ENCODE data around the gene SORCS2.

DNA sequence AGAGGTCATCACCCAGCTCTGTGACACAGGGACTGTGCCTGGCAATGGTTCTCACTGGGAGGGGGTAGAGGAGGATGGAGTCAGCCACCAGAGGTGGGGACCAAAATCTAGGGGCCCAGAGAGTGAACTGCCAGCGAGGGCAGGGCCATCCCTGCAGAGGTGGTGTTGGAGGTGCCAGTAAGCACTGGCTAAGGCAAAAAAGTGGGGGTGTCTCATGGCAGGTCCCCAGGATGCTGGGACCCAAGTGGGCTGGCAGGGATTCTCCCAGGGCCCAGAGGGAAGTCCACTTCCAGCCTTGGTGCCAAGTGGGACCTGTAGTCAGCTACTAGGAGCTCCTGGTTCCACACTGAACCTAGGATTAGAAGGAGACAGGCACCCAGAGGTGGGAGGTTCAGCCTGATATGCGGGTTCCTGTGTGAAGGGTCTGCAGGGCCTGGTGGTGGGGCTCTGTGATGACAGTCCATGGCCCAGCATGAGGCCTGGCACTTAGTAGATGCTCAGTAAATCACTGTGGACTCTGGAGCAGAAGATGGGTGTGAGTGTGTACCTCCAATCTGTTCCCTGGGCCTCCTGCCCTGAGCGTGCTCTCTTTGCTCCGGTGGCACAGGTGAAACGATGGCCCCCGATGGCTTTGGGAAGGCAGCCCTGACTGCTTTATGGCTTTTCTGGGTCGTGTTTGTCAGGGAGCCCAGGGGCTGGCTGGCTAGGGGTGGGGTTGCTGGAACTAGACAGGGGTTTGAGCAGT lies 160.9 kb downstream of the SORCS2 start:
- TF ChIP-seq, protein P1, sequence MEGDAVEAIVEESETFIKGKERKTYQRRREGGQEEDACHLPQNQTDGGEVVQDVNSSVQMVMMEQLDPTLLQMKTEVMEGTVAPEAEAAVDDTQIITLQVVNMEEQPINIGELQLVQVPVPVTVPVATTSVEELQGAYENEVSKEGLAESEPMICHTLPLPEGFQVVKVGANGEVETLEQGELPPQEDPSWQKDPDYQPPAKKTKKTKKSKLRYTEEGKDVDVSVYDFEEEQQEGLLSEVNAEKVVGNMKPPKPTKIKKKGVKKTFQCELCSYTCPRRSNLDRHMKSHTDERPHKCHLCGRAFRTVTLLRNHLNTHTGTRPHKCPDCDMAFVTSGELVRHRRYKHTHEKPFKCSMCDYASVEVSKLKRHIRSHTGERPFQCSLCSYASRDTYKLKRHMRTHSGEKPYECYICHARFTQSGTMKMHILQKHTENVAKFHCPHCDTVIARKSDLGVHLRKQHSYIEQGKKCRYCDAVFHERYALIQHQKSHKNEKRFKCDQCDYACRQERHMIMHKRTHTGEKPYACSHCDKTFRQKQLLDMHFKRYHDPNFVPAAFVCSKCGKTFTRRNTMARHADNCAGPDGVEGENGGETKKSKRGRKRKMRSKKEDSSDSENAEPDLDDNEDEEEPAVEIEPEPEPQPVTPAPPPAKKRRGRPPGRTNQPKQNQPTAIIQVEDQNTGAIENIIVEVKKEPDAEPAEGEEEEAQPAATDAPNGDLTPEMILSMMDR (conservative IDR thresholded peaks at IDR 0.05; ENCODE audit: low read depth, low read length), result no peak
- no peak for TF ChIP-seq EZH2 (IDR thresholded peaks at IDR 0.05; ENCODE audit: low read length, unreplicated experiment)

All from PC-3 (cell line).